SH-SY5Y (cell line): Measurements from ENCODE around the gene GLTP.

ENCODE experiments used
- GATA2 ChIP-seq: IDR thresholded peaks from 2 replicates; pipeline ENCODE4 v1.6.1; 2011; ENCODE audit warnings: mild to moderate bottlenecking, low read depth, low read length
- GATA3 ChIP-seq: IDR thresholded peaks from 2 replicates; pipeline ENCODE4 v1.6.1; 2011; ENCODE audit warnings: low read depth, mild to moderate bottlenecking, low read length, moderate library complexity

DNA sequence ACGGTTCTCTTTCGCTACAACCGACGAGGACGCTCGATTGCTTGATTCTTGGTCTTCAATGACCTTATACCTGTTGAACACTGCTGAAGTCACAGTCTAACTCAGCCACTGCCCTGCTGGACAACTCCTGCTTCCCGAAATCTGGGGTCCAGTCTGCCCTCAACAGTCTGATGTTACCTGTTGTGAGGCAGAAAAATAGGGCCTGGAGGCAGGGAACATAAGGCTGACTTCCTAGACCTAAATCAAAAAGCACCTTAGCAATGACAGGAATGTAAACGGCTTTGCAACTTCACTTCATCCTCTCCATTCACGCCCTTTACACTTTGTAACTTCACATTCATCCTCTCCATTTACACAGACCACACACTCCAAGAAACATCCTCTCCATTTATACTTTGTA lies 597 bp upstream of the GLTP start:
- no peak for TF ChIP-seq GATA2
- no peak for TF ChIP-seq GATA3
